Nephron progenitor cell (in vitro differentiated cells): ENCODE data around the gene GEMIN5.
A peak's percentile ranks its signal among the peaks of the same experiment; 100 is the strongest.
"Not testable (repeated sequence)": the region's sequence is repeated elsewhere in the genome, so short reads cannot be mapped to it uniquely, and the experiment has no call there.

Experiments used
- DNase-seq: peaks from one replicate; pipeline ENCODE4 v3.0.0; 2021
- H3K27ac Mint-ChIP-seq: 2 replicates; pipeline ENCODE4 v1.8.0; 2021; ENCODE audit warnings: mild to moderate bottlenecking, moderate library complexity, mixed read lengths
- H3K27me3 Mint-ChIP-seq: 2 replicates; pipeline ENCODE4 v1.8.0; 2021; ENCODE audit warnings: mild to moderate bottlenecking, low read depth, mixed read lengths; ENCODE audit not compliant: poor library complexity
- H3K36me3 Mint-ChIP-seq: 2 replicates; pipeline ENCODE4 v1.8.0; 2021; ENCODE audit warnings: low read depth, mixed read lengths
- H3K4me1 Mint-ChIP-seq: 2 replicates; pipeline ENCODE4 v1.8.0; 2021; ENCODE audit warnings: mixed read lengths
- H3K4me3 Mint-ChIP-seq: 2 replicates; pipeline ENCODE4 v1.8.0; 2021; ENCODE audit warnings: mild to moderate bottlenecking, moderate library complexity, mixed read lengths
- H3K9me3 Mint-ChIP-seq: 2 replicates; pipeline ENCODE4 v1.8.0; 2021; ENCODE audit warnings: mild to moderate bottlenecking, moderate library complexity, mixed read lengths
- TF ChIP-seq, protein P1 (sequence below): fragments of 200-600 bp; sonication (generic); IDR thresholded peaks from 2 replicates; pipeline ENCODE4 v1.5.0; 2021; ENCODE audit warnings: antibody characterized with exemption

Gene GEMIN5

DNA sequence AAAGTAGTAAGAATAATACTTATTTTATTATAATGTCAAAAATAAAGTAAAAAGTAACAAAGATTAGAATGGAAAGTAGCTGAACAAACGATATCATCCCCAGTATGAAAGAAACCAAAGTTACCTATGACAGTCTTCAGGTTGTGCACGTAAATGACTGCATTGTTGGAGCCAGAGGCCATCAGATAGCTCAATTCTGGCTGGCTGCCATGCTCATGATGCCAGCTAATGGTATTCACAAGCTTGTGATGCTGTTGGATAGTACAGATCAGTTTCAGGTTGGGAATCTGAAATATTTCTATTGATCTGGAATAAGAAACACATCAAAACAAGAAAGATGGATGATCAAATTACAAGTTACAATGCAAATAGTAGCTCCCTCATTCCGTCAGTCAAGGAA, 21.1 kb downstream of the GEMIN5 start:
- DNase-seq, result no peak
- no peaks in the 10 kb centered on the region for H3K27me3 Mint-ChIP-seq
- no peak overlapping the region for H3K4me3 Mint-ChIP-seq
- TF ChIP-seq, protein P1, sequence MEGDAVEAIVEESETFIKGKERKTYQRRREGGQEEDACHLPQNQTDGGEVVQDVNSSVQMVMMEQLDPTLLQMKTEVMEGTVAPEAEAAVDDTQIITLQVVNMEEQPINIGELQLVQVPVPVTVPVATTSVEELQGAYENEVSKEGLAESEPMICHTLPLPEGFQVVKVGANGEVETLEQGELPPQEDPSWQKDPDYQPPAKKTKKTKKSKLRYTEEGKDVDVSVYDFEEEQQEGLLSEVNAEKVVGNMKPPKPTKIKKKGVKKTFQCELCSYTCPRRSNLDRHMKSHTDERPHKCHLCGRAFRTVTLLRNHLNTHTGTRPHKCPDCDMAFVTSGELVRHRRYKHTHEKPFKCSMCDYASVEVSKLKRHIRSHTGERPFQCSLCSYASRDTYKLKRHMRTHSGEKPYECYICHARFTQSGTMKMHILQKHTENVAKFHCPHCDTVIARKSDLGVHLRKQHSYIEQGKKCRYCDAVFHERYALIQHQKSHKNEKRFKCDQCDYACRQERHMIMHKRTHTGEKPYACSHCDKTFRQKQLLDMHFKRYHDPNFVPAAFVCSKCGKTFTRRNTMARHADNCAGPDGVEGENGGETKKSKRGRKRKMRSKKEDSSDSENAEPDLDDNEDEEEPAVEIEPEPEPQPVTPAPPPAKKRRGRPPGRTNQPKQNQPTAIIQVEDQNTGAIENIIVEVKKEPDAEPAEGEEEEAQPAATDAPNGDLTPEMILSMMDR, result no peak
- no peaks in the 10 kb centered on the region for H3K9me3 Mint-ChIP-seq
- H3K36me3 Mint-ChIP-seq, result peaks cover 55% of the 10 kb centered on the region
- no peaks in the 10 kb centered on the region for H3K4me1 Mint-ChIP-seq
- H3K27ac Mint-ChIP-seq, result no peak overlapping the region

DNA sequence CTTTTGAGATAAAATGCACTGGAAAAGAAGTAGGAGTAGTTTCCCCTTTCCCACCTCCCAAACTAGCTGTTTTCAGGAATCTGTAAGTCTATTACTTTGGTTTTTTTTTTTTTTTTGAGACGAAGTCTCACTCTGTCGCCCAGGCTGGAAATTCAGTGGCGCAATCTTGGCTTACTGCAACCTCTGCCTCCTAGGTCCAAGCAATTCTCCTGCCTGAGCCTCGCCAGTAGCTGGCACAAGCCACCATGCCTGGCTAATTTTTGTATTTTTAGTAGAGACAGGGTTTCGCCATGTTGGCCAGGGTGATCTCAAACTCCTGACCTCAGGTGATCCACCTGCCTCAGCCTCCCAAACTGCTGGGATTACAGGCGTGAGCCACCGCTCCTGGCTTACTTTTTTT, 32.4 kb downstream of the GEMIN5 start:
- not testable (repeated sequence) for H3K9me3 Mint-ChIP-seq, DNase-seq, H3K27me3 Mint-ChIP-seq, H3K4me3 Mint-ChIP-seq, H3K4me1 Mint-ChIP-seq
- peaks cover 68% of the 10 kb centered on the region for H3K36me3 Mint-ChIP-seq
- H3K27ac Mint-ChIP-seq, result peak overlapping the region; percentile 48

DNA sequence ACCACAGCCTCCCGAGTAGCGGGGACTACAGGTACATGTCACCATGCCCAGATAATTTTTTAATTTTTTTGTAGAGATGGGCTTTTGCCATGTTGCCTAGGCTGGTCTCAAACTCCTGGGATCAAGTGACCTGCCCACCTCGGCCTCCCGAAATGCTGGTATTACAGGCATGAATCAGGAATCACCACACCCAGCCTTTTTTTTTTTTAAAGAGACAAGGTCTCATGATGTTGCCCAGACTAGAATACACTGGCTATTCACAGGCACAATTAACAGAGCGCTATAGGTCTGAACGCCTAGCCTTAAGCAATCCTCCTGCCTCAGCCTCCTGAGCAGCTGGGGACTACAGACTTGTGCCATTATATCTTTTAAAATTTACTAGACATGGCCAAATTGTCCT, 36.1 kb downstream of the GEMIN5 start:
- no peaks in the 10 kb centered on the region for H3K9me3 Mint-ChIP-seq
- no peak overlapping the region for H3K27ac Mint-ChIP-seq
- H3K4me3 Mint-ChIP-seq, result no peak overlapping the region
- DNase-seq, result no peak
- peaks cover 69% of the 10 kb centered on the region for H3K36me3 Mint-ChIP-seq
- H3K27me3 Mint-ChIP-seq, result no peaks in the 10 kb centered on the region
- TF ChIP-seq, protein P1, result no peak
- H3K4me1 Mint-ChIP-seq, result no peaks in the 10 kb centered on the region

DNA sequence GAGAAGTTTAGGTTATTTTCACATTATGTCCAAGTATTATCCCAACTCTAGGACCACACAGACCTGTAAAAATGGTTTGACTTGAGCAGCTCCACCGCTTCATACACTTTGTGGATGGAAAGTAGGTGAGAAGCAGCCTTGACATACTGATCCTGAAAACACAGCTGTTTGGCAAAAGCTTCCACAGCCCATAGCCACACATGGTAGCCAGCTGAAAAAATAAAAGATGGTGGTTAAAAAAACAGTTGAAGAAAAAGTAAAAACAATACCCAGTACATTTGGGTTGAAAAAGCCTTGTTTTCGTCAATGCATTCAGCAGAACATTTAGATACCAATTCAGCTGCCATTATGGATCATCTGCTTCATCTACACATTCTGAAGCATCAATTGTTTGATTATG, 36.7 kb downstream of the GEMIN5 start:
- Mint-ChIP-seq H3K4me3 (no peak overlapping the region), H3K36me3 (peaks cover 69% of the 10 kb centered on the region)

DNA sequence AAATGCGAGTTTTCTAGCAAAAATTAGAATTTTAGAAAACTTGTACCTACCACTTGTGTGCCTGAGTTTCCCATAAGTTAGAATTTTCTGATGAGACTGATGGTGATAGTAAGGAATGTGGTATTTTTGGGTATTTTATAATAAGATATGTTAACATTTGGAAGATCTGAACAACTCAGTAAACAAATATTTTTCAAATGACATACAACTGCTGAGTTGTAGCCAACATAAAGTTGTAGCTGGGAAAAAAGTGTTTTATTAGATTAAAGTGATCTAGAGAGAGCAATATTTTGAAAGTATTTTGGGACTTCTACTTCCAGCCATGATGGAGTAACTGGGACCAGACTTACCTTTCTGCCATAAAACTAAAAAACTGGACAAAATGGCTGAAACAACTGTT, 37.9 kb downstream of the GEMIN5 start:
- Mint-ChIP-seq H3K9me3 (no peaks in the 10 kb centered on the region), H3K27ac (no peak overlapping the region), H3K4me1 (no peaks in the 10 kb centered on the region), H3K36me3 (peaks cover 78% of the 10 kb centered on the region), H3K27me3 (no peaks in the 10 kb centered on the region), H3K4me3 (no peak overlapping the region)
- DNase-seq, result no peak
- TF ChIP-seq, protein P1, result no peak

More for the DNA sequence above, 36.7 kb downstream of the GEMIN5 start:
- DNase-seq, result no peak
- TF ChIP-seq, protein P1, result no peak
- Mint-ChIP-seq H3K27me3 (no peaks in the 10 kb centered on the region), H3K9me3 (no peaks in the 10 kb centered on the region), H3K4me1 (no peaks in the 10 kb centered on the region), H3K27ac (no peak overlapping the region)

DNA sequence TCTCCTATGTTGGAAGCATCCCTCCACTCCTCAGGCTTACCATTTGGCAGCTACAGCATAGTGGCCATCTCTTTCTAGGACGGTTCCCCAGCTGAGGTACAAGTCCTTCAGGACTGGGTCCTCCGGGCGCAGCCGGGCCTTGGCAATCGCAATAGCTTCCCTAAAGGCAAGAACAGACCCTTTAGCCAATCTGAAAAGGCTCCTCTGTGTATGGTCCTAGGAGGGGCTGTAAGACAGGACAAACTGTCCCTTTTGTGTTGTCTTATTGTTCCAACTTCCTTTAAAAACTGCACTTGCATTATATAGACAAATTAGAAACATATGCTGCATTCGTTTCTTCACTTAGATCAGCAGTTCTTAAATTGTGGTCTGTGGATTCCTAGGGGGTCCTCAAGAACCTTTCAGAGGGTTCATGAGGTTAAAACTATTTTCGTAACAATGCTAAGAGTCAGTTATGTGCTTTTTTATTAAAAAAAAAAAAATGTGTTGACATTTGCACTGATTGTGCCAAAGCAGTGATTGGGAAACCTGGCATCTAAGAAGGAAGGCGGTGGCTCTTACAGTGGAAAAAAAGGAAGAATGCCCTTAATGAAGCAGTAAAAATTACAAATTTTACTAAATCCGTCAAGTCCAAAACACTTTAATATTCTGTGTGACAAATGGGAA, 38.7 kb downstream of the GEMIN5 start:
- peaks cover 76% of the 10 kb centered on the region for H3K36me3 Mint-ChIP-seq
- no peaks in the 10 kb centered on the region for H3K9me3 Mint-ChIP-seq
- TF ChIP-seq, protein P1, result no peak
- no peak overlapping the region for H3K27ac Mint-ChIP-seq
- H3K4me1 Mint-ChIP-seq, result no peaks in the 10 kb centered on the region
- no peaks in the 10 kb centered on the region for H3K27me3 Mint-ChIP-seq
- DNase-seq, result no peak
- H3K4me3 Mint-ChIP-seq, result no peak overlapping the region
